HG02840 (cell line): ENCODE results near the gene WWP2.
"Not testable (repeated sequence)": the region's sequence is repeated elsewhere in the genome, so short reads cannot be mapped to it uniquely, and the experiment has no call there.

Experiments
- ATAC-seq: cut with Tn5 transposase; IDR thresholded peaks from one replicate; pipeline ENCODE4 v1.9.1; 2021; ENCODE audit warnings: mild to moderate bottlenecking, moderate library complexity, moderate number of reproducible peaks; ENCODE audit not compliant: unreplicated experiment, low FRiP score

WWP2 gene

DNA sequence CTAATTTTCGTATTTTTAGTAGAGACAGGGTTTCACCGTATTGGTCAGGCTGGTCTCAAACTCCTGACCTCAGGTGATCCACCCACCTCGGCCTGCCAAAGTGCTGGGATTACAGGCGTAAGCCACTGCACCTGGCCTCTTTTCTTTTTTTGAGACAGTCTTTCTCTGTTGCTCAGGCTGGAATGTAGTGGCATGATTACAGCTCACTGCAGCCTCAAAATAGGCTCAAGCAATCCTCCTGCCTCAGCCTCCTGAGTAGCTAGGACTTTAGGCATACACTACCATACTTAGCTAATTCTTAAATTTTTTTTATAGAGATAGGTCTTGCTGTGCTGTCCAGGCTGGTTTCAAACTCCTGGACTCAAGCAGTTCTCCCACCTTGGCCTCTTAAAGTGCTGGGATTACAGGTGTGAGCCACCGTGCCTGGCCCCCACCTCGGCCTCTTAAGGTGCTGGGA lies 29.3 kb downstream of the WWP2 start:
- not testable (repeated sequence) for ATAC-seq

- no peak for ATAC-seq
Measured at GRCh38 chr16:69793526-69793925, 31.4 kb downstream of the WWP2 start.

DNA sequence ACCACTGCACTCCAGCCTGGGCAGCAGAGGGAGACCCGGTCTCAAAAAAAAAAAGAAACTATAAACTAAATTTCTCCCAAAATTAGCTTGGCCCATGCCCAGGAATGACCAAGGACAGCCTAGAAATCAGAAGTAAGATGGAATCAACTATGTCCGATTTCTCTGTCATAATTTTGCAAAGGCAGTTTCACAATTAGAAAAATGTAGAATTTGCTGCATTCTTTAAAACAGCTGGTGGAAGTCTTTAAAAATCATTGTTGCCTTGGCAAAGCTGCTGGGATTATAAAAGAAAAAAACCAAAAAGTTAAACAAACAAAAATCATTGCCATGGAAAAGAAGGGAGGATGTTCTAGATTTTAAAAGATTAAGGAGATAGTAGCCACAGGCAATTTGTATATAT lies 32.4 kb downstream of the WWP2 start:
- ATAC-seq: no peak

DNA sequence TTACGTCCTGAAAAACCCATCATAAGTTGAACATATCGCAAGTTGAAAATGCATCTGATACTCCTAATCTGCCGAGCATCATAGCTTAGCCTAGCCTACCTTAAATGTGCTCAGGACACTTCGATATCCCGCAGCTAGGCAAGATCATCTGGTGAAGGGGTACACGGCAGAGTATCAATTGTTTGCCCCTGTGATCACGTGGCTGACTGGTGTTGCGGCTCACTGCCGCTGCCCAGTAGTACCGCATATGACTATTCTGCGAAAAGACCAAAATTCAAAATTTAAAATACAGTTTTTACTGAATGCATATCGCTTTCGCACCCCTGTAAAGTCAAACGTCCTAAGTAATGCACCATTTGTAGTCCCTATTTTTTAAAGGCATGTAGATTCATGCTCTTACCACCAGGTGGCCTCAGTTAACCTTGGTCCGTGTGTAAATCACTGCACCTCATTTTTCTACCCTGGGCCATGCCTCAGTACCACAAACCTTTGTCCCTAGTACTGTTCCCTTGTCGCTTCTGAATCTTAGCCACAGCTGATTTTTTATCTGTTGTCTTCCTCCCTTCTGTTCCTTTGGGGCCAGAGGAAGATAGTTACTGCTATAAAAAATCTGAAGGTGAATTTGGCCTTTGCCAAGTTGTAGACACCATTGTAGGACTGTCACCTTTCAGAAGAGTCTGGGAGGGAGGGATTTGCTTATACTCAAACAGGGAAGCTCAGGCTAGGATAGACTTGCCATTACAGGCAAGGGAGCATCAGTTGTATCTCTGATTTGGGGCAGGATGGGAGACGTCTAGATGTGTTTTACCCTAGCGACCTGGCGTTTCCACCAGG lies 34.4 kb downstream of the WWP2 start:
- ATAC-seq: no peak

DNA sequence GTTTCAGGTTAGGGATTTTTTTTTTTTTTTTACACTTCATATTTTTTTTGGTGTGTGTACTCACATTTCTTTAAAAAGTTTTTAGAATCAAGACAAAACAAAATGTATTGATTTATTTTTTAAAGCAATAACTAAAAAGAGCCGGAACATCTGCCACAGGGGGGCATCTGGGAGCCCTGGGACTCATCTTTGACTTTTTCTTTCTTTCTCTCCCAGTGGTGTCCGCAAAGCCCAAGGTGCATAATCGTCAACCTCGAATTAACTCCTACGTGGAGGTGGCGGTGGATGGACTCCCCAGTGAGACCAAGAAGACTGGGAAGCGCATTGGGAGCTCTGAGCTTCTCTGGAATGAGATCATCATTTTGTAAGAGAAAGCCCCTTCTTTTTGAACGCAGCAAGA lies 36.3 kb downstream of the WWP2 start:
- ATAC-seq: no peak

DNA sequence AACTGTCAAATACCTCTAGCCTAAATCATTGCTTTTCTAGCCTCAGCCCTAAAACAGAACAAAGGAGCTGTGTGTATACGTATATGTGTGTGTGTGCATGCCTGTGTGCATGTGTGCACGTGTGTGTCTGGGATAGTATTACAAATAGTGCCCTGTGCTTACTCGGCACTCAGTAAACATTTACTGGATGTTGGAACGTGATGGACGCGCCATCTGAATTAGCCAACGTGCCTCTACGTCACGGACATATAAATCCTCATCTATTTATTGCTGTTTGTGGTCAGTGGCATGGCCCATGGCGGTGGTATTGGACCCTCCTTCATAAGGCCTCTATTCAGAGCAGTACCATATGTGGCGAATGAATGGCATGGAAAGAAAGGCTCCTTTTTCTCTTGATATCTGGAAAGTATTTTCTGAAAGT lies 37.5 kb downstream of the WWP2 start:
- ATAC-seq: no peak

GRCh38 chr16:69804297-69804696 lies 42.2 kb downstream of the WWP2 start:
- no peak for ATAC-seq

DNA sequence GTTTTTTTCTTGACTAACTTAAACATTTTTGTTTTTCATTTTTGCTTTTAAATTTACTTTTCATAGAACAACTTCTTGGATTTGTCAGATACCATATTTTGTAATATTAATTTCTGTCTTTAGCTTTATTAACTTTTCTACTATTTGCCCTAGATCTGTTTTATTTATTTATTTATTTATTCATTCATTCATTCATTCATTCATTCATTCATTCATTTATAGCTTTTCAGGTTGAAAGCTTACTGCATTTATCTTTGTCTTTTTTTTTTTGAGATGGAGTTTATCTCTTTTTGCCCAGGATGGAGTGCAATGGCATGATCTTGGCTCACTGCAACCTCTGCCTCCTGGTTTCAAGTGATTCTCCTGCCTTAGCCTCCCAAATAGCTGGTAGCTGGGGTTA lies 44.6 kb downstream of the WWP2 start:
- not testable (repeated sequence) for ATAC-seq

DNA sequence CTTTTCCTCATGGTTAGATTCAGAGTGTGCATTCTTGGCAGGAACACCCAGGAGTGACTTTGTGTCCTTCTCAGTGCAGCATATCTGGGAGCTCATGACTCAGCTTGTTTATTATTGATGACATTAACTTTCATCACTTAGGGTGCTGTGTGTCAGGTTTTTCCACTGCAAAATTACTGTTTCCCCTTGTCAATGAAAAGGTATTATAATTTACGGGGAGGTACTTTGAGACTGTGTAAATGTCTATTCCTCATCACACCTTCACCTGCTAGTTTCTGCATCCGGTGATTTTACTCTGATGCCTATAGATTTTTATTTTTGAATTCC lies 50.5 kb downstream of the WWP2 start:
- no peak for ATAC-seq

GRCh38 chr16:69814078-69814477 lies 51.9 kb downstream of the WWP2 start:
- ATAC-seq: no peak

DNA sequence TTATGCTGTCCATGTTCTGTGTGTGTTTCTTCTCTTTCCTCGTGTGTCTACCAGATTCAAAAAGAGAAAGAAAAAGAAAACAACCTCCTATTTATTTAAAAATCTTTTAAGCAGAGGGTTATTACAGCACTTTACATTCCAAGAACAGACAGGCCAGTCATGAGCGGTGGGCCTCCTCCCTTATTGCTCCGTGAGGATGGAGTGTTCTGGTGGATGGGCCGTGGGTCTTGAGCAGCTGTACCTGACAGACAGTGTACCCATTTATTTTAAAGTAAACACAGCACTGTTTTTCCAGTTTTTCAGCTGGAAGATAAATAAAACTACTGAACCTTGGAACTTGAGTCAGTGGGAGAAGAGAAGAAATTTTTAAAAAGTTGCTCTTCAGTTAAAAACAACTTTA lies 52.4 kb downstream of the WWP2 start:
- ATAC-seq: no peak

DNA sequence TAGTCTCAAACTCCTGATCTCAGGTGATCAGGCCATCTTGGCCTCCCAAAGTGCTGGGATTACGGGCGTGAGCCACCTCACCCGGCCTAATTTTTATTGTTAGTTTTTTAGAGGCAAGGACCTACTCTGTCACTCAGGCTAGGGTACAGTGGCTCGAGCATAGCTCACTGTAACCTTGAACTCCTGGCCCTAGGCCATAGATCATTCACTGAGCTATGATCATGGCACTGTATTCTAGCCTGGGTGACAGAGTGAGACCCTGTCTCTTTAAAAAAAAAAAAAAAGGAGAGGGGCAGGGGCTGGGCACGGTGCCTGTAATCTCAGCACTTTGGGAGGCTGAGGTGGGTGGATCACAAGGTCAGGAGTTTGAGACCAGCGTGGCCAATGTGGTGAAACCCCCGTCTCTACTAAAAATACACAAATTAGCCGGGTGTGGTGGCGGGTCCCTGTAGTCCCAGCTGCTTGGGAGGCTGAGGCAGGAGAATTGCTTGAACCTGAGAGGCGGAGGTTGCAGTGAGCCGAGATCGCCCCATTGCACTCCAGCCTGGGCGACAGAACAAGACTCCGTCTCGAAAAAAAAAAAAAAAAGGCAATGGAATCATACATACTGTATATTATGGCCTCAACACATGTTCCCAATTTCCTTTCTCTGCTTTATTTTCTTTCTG lies 53.2 kb downstream of the WWP2 start:
- ATAC-seq: not testable (repeated sequence)

DNA sequence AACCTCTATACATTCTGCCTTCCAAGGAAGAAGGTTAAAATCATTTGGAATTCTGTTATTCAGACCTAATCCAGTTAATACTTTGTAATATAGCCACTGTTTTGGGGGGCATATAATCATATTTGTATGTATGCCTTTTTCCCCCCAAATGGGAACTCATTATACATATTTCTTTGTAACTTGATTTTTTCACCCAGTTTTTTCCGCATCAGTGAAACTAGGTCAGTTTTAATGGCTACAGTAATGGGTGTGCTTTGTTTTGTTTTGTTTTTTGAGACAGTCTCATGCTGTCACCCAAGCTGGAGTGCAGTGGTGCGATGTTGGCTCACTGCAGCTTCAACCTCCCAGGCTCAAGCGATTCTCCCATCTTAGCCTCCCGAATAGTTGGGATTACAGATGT lies 54.9 kb downstream of the WWP2 start:
- no peak for ATAC-seq

DNA sequence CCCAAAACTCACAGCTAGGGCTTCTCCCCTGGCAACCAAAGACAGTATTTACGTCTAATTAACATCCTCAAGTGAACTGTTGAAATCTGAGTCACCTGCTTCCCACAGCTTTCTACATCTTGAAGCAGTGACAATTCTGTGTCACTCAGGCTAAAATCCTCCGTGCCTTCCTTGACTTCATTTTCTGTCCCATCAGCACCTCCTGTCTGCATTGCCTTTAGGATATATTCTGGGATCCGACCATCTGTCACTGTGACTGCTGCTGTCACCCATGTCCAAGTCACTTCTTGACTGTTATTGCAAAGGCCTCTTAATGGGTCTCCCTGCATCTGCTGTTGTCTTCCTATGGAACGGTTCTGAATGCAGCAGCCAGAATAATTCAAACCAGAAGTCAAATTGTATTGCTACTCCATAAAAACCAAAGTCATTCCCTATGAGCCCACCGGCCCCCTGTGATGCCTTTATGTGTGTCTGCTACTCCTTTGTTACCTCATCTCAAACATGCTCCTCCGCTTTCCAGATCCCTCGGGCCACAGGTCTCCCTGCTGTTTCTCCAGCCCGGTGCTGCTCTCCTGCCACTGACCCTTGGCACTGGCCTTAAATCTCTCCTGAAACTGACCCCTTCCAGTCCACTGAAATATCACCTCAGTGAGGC lies 56.9 kb downstream of the WWP2 start:
- no peak for ATAC-seq

DNA sequence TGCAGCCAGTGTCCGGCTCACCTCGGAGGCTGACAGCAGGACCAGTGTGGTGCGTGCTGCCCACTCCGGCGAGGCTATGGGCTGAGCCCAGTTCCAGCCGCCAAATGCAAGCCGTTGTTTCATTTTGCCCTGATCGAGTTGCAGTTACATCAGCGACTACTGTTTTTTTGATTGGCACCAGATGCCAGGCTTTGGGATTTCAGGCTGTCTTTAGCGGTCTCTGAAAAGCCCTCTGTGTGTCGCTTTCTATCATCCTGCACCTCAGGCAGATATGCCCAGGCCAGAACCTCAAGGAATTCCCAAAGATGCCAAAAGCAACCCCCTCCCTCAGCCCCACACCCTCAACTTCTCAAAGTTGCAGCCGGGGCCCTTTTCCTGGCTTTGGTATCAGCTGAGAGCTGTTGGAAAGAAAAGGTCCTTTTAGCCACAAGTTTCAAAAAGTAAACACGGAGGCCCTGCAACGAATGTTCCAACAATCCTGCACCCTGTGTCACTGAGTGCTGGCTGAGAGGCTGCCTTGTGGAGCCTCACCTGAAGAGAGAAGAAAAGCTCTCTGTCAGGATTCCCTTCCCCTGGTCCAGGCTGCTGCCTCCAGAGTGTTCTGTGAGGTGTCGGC lies 58.9 kb downstream of the WWP2 start:
- no peak for ATAC-seq

GRCh38 chr16:69821844-69822173 lies 59.7 kb downstream of the WWP2 start:
- ATAC-seq: no peak

DNA sequence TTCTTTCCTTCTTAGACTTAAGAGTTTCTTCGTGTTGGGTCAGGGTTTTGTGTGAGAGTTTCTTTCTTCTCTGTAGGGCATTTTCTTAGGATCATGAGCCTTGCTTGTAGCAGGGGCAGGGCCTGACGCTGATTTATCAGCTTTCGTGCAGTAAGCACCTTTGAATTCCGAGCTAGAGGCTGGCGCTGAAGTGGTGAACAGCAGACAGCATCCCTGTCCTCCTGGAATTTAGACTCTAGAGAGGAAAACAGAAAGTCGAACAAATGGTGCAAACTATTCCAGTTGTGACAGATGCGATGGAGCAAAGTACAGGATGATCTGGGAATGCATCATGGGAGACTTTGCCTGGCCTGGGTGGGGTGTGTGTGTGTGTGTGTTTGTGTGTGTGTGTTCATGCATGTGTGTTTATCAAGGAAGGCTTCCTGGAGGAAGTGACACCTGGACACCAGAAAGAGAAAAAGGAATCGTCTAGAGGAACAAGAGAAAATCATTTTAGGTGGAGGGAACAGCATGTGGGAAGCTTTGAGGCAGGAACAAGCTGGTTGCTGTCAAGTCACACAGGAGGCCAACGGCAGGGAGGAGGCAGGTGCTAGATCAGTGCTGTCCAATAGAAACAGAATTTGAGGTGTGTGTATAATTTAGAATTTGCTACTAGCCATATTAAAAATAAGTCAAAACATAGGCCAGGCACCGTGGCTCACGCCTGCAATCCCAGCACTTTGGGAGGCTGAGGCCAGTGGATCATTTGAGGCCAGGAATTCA lies 60.2 kb downstream of the WWP2 start:
- no peak for ATAC-seq

DNA sequence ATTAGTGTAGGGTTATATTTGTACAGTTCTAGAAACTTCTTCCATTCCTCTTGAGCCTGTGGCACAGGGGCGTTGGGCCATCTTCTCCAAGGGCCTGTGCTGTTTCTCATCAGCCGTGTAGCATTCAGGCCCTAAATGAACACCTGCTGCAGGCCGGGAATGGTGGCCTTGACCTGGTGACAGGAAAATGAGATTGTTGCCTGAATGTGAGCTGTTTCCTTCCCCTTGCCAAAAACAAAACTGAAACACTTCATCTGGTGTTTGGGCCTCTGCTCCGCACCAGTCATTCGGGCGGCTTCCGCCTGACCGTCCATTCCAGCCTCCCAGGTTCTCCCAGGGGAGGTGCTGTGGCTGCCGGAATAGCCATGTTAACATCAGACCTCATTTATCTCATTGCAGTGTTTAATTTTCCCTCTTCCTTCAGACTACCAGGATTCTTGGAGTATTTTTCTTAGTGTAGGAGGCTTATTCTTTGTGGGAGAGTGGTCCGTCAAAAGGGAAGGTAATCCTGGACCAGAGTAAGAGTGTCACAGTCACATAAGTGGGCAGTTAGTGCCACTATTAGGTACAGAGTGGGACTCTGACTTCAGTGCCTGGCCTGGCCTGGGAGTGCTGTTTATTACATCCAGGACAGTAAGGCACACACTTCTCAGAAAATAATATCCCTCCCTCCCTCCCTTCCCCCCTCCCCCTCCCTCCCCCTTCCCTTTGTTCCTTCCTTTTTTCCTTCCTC lies 61.9 kb downstream of the WWP2 start:
- ATAC-seq: peak; percentile 81

- ATAC-seq: not testable (repeated sequence)
Measured at GRCh38 chr16:69824564-69825142, 62.5 kb downstream of the WWP2 start.
